ENCODE measurements around the gene DLK1.

GRCh38 chr14:100717386-100717785, 9.3 kb upstream of the DLK1 start:
- no peak for TF ChIP-seq CTCF (IDR thresholded peaks at IDR 0.05 in 8 of 11, conservative IDR thresholded peaks at IDR 0.05 in 3 of 11)
- no peak for TF ChIP-seq POLR2AphosphoS5 (IDR thresholded peaks at IDR 0.05)
- no peak for TF ChIP-seq POLR2A (IDR thresholded peaks at IDR 0.05)

All from spleen (tissue), 7 donors.